GM21528 (cell line): Measurements from ENCODE around the gene NUBPL.
"Not testable (repeated sequence)": the region's sequence is repeated elsewhere in the genome, so short reads cannot be mapped to it uniquely, and the experiment has no call there.

ENCODE experiments used
- ATAC-seq: cut with Tn5 transposase; IDR thresholded peaks from one replicate; pipeline ENCODE4 v1.9.1; 2021; ENCODE audit warnings: mild to moderate bottlenecking, moderate library complexity; ENCODE audit not compliant: unreplicated experiment, low FRiP score

Gene NUBPL

DNA sequence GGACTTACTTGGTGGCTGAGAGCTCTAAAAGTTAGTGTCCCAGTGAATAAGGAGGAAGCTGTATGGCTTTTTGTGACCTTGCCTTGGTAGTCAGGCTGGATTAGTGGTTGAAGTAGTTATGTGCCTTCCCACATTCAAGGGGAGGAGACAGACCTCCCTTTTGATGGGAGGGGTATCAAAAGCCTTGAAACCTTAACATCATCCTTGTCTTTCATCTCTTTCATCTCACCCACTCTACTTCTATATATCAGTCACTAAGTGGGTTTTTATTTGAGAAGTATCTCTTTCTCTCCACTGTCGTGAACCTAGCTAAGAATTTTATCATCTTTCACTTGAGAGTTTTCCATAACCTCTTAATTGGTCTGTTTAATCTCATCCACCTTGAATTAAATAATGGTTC is 15.7 kb downstream of the NUBPL start:
- ATAC-seq = no peak

- ATAC-seq = no peak
Observed at GRCh38 chr14:31578266-31578665, 17.1 kb downstream of the NUBPL start.

DNA sequence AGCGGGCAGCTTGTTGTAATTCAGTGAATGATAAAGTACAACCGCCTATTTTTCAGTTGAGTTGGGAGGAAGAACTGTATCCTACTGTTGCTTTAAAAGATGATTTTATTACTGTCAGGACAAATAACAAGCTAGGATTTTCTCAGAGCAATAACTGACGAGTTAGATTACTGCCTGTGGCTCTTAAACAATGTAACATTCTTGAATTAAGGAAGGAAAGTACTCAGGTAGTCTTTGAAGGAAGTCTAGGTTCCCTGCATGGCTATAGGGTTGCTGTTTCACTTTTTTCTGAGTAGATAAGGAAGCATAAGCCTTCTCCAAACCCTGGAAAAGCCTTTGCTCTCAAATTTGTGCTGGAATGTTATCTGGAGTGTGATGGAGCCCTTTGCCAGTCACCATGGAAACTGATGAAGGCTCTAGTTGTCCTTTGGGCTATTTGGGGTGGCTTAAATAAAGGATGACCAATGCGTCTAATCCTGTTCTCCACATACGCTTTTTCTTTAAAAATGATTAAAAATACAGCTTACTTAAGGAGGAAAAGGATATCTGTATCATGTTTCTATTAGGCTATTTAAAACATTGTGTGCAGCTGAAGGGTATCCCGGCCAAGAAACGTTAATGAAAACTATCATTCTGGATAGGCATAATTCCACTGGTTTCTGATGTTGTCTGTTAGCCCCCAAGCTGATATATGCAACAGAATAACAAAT is 17.7 kb downstream of the NUBPL start:
- ATAC-seq = no peak

DNA sequence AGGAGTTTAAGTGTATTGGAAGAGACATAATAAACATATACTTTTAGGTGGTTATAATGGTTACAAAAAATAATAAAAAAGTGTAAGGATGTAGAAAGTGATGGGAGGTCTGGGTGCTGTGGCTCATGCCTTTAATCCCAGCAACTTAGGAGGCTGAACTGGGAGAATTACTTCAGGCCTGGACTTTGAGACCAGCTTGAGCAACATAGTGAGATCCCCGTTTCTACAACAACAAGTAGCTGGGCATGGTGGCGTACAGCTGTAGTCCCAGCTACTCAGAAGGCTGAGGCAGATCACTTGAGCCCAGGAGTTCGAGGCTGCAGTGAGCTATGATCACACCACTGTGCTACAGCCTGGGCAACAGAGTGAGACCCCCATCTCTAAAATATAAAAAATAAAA is 19.0 kb downstream of the NUBPL start:
- no peak for ATAC-seq

- ATAC-seq = no peak
Observed at GRCh38 chr14:31582286-31582691, 21.1 kb downstream of the NUBPL start.

DNA sequence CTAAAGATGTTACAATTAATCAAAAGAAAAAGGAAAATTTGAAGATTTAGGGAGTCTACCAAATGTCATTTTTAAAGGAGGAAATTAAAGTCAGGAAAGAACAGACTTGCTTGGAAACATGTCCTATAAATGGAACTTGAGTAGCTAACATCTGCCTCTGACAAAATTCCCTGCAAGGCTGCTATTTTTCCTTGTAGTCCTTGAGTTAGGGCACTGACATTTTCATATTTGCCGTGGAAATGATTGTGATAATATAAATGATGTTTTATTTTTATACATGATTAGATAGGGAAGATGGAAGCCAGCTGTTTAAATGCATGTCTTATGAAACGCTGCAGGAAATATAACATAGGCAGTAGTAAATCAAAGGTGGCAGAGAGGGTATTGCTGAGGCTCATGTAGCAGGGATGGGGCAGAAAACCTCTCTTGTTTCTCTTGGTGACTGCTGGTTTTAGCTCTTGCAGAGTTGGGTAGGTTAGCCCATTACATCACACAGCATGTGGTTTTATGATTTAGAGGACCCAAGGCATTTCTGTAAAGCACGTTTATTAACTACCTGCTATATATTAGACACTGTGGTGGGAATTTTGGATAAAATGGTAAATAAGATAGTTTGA is 21.7 kb downstream of the NUBPL start:
- ATAC-seq = no peak

- ATAC-seq = no peak
Observed at GRCh38 chr14:31590206-31590605, 29.0 kb downstream of the NUBPL start.

DNA sequence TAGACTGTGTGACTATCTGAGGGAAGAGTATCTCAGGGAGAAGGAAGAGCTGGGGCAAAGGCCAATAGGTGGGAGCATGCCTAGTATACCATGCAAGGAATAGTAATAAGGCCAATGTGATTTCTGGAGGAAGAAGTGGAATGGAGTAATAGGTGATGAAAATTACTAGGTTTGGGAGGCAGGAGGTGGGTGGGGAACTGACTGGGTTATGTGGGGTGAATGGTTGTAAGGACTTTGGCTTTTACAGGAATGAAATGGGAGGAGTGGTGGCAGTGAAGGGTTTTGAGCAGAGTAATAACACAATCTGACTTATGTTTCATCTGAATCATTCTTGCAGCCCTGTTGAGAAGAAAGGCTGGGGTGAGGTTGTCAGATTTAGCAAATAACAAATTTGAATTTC is 30.9 kb downstream of the NUBPL start:
- ATAC-seq = no peak

DNA sequence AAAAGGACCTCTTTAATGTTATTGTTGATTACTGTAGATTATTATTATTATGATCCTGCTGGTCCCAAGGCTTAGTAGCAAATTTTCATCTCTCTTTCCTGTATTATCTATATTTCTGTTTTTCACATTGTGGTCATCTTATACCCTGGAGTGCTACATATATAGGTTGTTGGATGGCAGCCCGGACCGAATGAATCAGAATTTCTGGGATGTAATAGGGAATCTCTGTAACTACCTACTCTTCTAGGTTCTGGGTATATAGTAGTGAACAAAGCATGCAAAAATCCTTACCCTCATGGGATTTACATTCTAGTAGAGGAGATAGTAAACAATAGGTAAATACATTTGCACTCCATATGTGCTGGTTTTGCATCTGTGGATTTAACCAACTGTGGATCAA is 31.4 kb downstream of the NUBPL start:
- no peak for ATAC-seq

- ATAC-seq = no peak
Observed at GRCh38 chr14:31596342-31597095, 35.3 kb downstream of the NUBPL start.

GRCh38 chr14:31605702-31606101 is 44.5 kb downstream of the NUBPL start:
- ATAC-seq = no peak

GRCh38 chr14:31611778-31612433 is 50.7 kb downstream of the NUBPL start:
- no peak for ATAC-seq

GRCh38 chr14:31613188-31613587 is 52.0 kb downstream of the NUBPL start:
- ATAC-seq = no peak

- ATAC-seq = not testable (repeated sequence)
Observed at GRCh38 chr14:31618884-31619283, 57.7 kb downstream of the NUBPL start.

DNA sequence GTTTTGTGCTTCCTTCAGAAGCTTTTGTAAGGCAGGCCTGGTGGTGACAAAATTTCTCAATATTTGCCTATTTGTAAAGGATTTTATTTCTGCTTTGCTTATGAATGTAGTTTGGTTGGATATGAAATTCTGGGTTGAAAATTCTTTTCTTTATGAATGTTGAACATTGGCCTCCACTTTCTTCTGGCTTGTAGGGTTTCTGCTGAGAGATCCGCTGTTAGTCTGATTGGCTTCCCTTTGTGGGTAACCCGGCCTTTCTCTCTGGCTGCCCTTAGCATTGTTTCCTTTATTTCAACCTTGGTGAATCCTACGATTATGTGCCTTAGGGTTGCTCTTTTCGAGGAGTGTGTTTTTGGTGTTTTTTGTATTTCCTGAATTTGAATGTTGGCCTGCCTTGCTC is 58.2 kb downstream of the NUBPL start:
- ATAC-seq = no peak

DNA sequence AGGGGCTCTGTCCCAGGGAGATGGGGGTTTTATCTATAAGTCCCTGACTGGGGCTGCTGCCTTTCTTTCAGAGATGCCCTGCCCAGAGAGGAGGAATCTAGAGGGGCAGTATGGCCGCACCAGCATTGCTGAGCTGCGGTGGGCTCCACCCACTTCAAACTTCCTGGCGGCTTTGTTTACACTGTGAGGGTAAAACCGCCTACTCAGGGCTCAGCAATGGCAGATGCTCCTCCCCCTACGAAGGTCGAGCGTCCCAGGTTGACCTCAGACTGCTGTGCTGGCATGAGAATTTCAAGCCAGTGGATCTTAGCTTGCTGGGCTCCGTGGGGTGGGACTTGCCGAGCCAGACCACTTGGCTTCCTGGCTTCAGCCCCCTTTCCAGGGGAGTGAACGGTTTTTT is 59.7 kb downstream of the NUBPL start:
- ATAC-seq = not testable (repeated sequence)

- ATAC-seq = no peak
Observed at GRCh38 chr14:31622060-31622459, 60.9 kb downstream of the NUBPL start.

GRCh38 chr14:31652900-31653299 is 91.7 kb downstream of the NUBPL start:
- not testable (repeated sequence) for ATAC-seq

DNA sequence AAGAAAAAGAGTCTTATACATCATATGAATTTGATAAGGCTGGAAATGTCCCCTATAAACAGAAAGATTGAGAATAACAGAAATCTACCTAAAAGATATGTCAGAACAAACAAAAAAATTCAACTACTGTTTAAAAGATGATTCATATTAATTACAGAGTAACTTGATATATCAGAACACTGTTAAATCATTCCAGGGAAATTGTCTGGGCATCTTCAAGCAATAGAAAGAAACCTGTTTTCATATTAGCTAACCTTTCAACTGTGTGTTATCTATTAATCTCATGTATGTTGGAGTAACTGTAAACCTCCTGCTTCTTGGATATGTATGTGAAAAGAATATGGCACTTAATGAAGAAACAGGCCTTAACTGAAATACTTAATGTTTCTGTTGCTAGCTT is 96.7 kb downstream of the NUBPL start:
- no peak for ATAC-seq

DNA sequence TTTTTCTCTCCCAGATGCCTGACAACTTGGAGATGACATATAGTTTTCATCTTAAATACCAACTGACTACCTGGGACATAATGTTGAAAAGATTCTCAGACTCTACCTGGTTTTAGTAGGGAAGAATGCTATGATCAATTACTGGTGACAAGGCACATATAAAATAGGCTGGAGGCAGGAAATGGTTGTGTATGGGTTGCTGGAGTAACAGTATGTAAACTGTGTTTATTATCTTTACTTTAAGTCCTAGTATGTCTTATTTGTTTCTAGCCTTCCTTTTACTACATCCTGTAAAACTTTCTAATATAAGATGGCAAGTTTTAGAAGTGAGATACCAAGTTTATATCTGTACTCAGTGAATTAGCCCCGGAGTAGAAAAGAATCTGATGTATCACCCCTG is 98.1 kb downstream of the NUBPL start:
- ATAC-seq = no peak

DNA sequence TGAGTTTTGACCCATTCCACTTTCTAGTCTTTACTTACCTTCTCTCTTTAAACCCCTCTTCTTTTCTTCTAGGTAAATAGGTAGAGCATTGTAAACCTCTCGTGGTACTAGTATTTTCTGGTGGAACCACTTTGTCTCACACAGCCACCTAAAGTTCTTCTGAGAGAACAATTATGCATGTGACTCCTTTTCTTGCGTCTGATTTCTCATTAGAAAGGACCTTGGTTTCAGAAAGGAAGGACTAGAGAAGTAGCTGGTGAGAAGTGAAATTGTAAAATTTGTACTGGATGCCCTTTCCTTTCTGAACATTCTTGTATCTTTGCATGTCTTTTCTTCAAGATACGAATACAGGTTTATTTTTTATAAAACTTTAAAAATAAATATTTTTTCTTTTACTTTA is 99.0 kb downstream of the NUBPL start:
- ATAC-seq = no peak
